ENCODE measurements around the gene ASGR2.
"Not testable (repeated sequence)": the region's sequence is repeated elsewhere in the genome, so short reads cannot be mapped to it uniquely, and the experiment has no call there.

Gene ASGR2

GRCh38 chr17:7123844-7124243 lies 9.2 kb upstream of the ASGR2 start:
- DNase-seq = no peak

- DNase-seq = no peak
These were observed 7.8 kb upstream of the ASGR2 start for GRCh38 chr17:7122381-7122780.

GRCh38 chr17:7120635-7121034 lies 6.0 kb upstream of the ASGR2 start:
- not testable (repeated sequence) for DNase-seq

- no peak for DNase-seq
These were observed 5.5 kb upstream of the ASGR2 start for GRCh38 chr17:7120123-7120522.

- DNase-seq = no peak
These were observed 4.7 kb upstream of the ASGR2 start for GRCh38 chr17:7119314-7119713.

GRCh38 chr17:7114875-7115614 lies 423 bp upstream of the ASGR2 start:
- DNase-seq = no peak

- no peak for DNase-seq
These were observed 1.1 kb downstream of the ASGR2 start for GRCh38 chr17:7113273-7114071.

GRCh38 chr17:7112510-7113108 lies 2.0 kb downstream of the ASGR2 start:
- no peak for DNase-seq

GRCh38 chr17:7111784-7112509 lies 2.7 kb downstream of the ASGR2 start:
- no peak for DNase-seq

- DNase-seq = no peak
These were observed 3.9 kb downstream of the ASGR2 start for GRCh38 chr17:7110617-7111306.

- no peak for DNase-seq
These were observed 4.9 kb downstream of the ASGR2 start for GRCh38 chr17:7109461-7110322.

GRCh38 chr17:7108981-7109380 lies 5.6 kb downstream of the ASGR2 start:
- DNase-seq = no peak

GRCh38 chr17:7108560-7108925 lies 6.1 kb downstream of the ASGR2 start:
- no peak for DNase-seq

GRCh38 chr17:7107795-7108559 lies 6.6 kb downstream of the ASGR2 start:
- no peak for DNase-seq

GRCh38 chr17:7107012-7107754 lies 7.4 kb downstream of the ASGR2 start:
- no peak for DNase-seq

GRCh38 chr17:7102421-7102820 lies 12.2 kb downstream of the ASGR2 start:
- no peak for DNase-seq

GRCh38 chr17:7101531-7101930 lies 13.1 kb downstream of the ASGR2 start:
- no peak for DNase-seq

- not testable (repeated sequence) for DNase-seq
These were observed 13.8 kb downstream of the ASGR2 start for GRCh38 chr17:7100641-7101379.

GRCh38 chr17:7098802-7099459 lies 15.7 kb downstream of the ASGR2 start:
- no peak for DNase-seq
